NCI-H2196 (cell line): Measurements from ENCODE around the gene ACCS.
A peak's percentile ranks its signal among the peaks of the same experiment; 100 is the strongest.

Experiments used
- DNase-seq: peaks from one replicate; lab custom pipeline; 2025; ENCODE audit not compliant: unreplicated experiment; lab: John Stamatoyannopoulos, UW

Gene ACCS

DNA sequence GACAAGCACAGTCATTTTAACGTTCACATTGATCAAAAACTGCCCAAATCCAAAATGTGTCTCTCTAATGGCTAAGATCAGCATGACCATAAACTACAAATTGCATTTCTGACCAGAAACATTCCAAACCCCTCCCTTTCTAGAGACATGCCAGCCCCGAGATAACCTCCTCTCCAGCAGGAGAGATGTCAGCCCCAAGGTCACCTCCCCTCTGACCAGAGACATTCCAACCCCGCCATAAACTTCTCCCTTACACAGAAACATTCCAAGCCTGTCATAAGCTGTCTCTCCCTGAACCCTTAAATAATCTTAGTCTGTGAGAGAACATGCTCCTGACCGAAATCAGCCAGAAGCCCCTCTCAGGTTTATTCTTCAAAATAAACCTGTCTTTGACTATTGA lies 22.8 kb downstream of the ACCS start:
- no peak for DNase-seq

DNA sequence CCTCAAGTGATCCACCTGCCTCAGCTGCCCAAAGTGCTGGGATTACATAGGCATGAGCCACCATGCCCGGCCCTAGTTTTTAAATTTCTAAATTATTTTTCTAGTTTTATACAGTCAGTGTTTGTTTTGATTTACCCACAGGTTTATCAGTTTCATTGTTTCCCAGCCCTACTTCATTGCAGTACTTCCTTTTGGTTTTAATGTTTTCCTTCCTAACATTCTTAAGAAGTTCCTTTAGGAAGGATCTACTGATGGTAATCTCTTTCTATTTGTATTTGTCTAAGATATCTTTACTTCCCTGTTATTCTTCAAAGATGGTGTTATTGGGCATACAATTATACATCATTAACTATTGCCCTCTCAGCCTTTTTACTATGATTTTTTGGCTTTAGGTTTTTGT lies 24.5 kb downstream of the ACCS start:
- no peak for DNase-seq

- DNase-seq = peak; percentile 92
These were observed 28.3 kb downstream of the ACCS start for GRCh38 chr11:44094260-44094868.

DNA sequence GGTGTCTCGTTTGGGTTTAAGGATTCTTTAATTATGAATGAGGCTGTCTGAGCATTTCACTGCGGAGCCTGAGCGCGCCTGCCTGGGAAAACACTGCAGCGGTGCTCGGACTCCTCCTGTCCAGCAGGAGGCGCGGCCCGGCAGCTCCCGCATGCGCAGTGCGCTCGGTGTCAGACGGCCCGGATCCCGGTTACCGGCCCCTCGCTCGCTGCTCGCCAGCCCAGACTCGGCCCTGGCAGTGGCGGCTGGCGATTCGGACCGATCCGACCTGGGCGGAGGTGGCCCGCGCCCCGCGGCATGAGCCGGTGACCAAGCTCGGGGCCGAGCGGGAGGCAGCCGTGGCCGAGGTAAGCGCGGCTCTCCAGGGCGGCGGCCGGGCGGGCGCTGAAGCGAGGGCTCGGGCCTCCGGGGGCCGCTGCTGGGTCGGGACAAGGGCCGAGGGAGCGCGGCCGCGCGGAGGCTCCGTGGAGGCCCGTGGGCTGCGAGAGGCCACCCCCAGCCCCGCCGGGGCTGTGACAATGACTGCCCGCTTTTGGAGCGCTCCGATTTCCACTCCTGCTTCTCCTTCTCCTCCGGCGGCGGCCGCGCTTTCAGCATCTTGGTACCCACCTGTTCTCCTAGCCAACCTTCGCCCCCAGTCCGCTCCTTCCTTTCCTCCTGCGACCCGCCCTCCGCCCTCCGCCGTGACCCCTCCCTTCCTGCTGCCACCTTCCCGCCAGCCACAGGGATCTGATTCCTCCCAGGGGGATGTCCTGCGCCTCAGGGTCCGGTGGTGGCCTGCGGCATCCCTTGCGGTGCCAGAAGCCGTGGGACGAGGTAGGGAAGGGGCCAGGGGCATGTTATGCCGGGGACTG lies 29.7 kb downstream of the ACCS start, which contains the start of gene EXT2:
TSS of gene EXT2 (plus strand) at position 173 of the 854 bp plus-strand sequence. CDS start 12,035 bp downstream, outside the sequence.
- DNase-seq = peak; percentile 83

GRCh38 chr11:44096360-44097185 lies 30.5 kb downstream of the ACCS start:
- DNase-seq = no peak

- no peak for DNase-seq
These were observed 31.8 kb downstream of the ACCS start for GRCh38 chr11:44097821-44098220.

GRCh38 chr11:44101098-44101497 lies 35.0 kb downstream of the ACCS start:
- no peak for DNase-seq

DNA sequence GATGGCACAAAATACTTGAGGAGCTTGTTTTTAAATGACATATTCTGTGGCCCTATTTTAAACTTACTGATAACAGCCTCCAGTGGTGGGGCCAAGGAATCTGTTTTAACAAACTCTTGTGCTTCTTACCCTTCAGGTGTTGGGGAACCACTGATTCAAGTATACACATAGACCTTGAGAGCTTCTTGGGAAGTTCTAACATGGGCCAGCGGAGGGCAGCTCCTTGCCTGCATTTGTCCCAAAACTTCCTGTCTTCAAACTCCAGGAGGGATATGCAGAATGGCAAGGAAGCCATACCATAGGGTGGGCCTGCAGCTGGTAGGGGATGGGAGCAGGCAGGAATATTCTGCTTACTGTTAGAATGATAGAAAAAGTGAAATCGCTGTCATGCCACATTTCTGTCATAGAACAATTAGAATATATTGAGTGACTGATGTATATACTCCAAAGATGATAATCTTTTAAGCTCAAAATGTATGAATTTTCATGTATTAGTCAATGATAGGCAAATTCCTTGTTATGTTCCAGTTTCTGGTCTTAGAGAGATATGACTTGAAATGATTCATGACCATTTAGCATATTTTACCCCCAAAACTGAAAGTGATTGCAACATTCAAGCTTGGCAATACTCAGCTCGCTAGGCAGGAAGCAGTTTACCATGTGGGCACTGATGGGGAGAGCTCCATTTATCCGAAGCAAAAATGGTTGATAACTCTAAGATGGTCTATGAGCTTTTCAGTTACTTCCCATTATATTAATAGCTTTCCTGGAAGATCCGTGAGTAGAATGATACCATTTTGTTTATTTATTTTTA lies 38.6 kb downstream of the ACCS start:
- DNase-seq = no peak

- no peak for DNase-seq
These were observed 42.2 kb downstream of the ACCS start for GRCh38 chr11:44108260-44108659.

- peak; percentile 37 for DNase-seq
These were observed 44.2 kb downstream of the ACCS start for GRCh38 chr11:44110231-44110679.

GRCh38 chr11:44112091-44112821 lies 46.2 kb downstream of the ACCS start:
- DNase-seq = peak; percentile 50

- DNase-seq = no peak
These were observed 46.9 kb downstream of the ACCS start for GRCh38 chr11:44113018-44113417.

- no peak for DNase-seq
These were observed 47.5 kb downstream of the ACCS start for GRCh38 chr11:44113572-44113971.

- no peak for DNase-seq
These were observed 50.3 kb downstream of the ACCS start for GRCh38 chr11:44116234-44116830.

DNA sequence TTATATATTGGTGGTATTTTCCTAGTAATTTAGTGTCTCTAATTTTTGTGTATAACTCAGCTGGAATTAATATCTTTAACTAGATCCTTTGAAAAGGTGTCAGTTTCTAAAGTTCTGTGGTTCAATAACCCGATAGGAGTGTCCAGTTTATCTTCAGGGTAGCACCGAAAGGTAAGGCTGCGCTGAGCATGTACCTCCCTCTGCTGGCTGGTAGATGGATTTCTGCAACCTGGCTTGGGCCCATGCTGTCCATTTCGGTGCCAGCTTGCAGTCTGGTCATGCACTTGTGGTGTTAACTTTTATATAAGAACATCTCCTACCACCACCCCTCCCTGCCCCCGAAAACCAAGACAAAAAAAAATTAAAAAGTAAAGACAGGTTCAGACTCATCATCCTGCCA lies 54.1 kb downstream of the ACCS start:
- DNase-seq = no peak

GRCh38 chr11:44125598-44125997 lies 59.5 kb downstream of the ACCS start:
- DNase-seq = no peak

DNA sequence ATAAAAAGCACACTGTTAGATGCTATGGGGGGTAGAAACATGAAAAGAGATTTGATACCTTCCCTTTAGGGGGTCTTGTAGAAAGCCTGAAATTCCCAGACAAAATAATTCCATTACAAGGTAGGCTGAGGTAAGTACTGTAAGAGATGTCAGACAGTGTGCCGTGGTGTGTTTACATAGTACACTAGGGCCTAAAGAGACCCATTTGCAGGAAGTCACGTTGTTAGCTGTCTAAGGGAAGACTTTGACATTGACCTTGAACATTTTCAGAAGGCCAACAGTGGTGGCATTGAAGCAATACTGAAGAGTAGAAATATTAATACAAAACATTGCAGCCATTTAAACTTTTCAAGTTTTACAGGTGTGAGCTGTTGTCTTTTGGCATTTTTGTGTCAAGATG lies 60.2 kb downstream of the ACCS start:
- no peak for DNase-seq

- no peak for DNase-seq
These were observed 61.1 kb downstream of the ACCS start for GRCh38 chr11:44127130-44127529.

GRCh38 chr11:44128729-44129128 lies 62.7 kb downstream of the ACCS start:
- DNase-seq = no peak

DNA sequence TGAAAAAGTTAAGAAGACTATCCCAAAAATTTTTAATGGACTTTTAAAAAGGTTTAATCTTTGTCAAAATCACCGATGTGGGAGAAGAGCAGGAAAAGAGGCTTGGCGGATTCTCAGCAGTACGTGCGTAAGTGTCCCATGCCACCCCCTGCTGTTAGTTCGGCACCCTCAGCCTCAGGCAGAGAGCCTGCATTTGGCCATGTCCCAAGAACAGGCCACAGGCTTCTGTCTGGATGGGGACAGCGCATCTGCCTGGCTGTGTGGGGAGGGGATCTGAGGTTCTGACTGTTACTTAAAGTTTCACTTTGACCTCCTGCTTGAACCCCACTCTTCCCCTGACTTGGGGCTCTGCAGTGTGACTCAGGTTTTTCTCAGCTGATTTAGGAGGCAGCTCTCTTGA lies 64.7 kb downstream of the ACCS start:
- DNase-seq = no peak
